ENCODE measurements around the gene NDUFS1. TPM values are rescaled to one million over a fixed set of nuclear protein-coding genes. Genes with fewer than 3 reads are reported as not detected.
"Not testable (repeated sequence)": the region's sequence is repeated elsewhere in the genome, so short reads cannot be mapped to it uniquely, and the experiment has no call there.

The NDUFS1 gene
- total RNA-seq, 2 experiments from 2014 or later = 73.4 to 116 TPM

GRCh38 chr2:206168230-206168629 is 9.0 kb upstream of the NDUFS1 start:
- H3K9me2 ChIP-seq (ENCODE audit: insufficient read depth, low read length); intact Hi-C loops (cut with micrococcal nuclease; ENCODE audit: unreplicated experiment); CTCF ChIA-PET (ENCODE audit: unreplicated experiment); H2AFZ ChIP-seq (ENCODE audit: low read length); H4K20me1 ChIP-seq (ENCODE audit: insufficient read depth, low read length); H3K4me3 ChIP-seq (ENCODE audit: low read depth, low read length, poor library complexity, severe bottlenecking); DNase-seq (ENCODE audit: low spot score); POLR2A ChIA-PET; H3K4me2 ChIP-seq (ENCODE audit: low read length); H3K27ac ChIP-seq (ENCODE audit: low read depth, low read length, poor library complexity, severe bottlenecking); H3K9me3 ChIP-seq (ENCODE audit: low read length); H3K79me2 ChIP-seq (ENCODE audit: insufficient read depth, low read depth, low read length); H3K4me1 ChIP-seq (ENCODE audit: insufficient read depth, low read length, poor library complexity, severe bottlenecking); BruUV-seq (replicated peaks): not testable (repeated sequence)
- H3K36me3 ChIP-seq (ENCODE audit: insufficient read depth, low read length) = peaks cover 35% of the 10 kb centered on the region

- peak; percentile 27 for DNase-seq (ENCODE audit: low spot score)
- Histone ChIP-seq H3K9me3 (ENCODE audit: low read length) (no peaks in the 10 kb centered on the region), H3K4me1 (ENCODE audit: insufficient read depth, low read length, poor library complexity, severe bottlenecking) (peaks cover 30% of the 10 kb centered on the region), H3K27ac (ENCODE audit: low read depth, low read length, poor library complexity, severe bottlenecking) (no peak overlapping the region), H3K79me2 (ENCODE audit: insufficient read depth, low read depth, low read length) (peaks cover 42% of the 10 kb centered on the region), H2AFZ (ENCODE audit: low read length) (no peak overlapping the region), H3K4me3 (ENCODE audit: low read depth, low read length, poor library complexity, severe bottlenecking) (no peak overlapping the region), H3K4me2 (ENCODE audit: low read length) (no peak overlapping the region), H3K36me3 (ENCODE audit: insufficient read depth, low read length) (peaks cover 67% of the 10 kb centered on the region), H4K20me1 (ENCODE audit: insufficient read depth, low read length) (peaks cover 12% of the 10 kb centered on the region; the same call in 1 of the 2 replicates), H3K9me2 (ENCODE audit: insufficient read depth, low read length) (no peaks in the 10 kb centered on the region)
- ChIA-PET POLR2A (interaction anchor here (1.6 kb wide), 1 partner anchor 95 kb away, joined by 4 read pairs; no protein-coding TSS in a partner anchor), CTCF (ENCODE audit: unreplicated experiment) (no interaction called here)
- intact Hi-C loops (cut with micrococcal nuclease; ENCODE audit: unreplicated experiment) = loop anchor here (1.0 kb wide), 1 partner anchor 96 kb away; no protein-coding TSS in a partner anchor
- TF ChIP-seq CTCF (conservative IDR thresholded peaks at IDR 0.05; ENCODE audit: low read length) = peak; percentile 92
- TF ChIP-seq EZH2phosphoT487 (IDR thresholded peaks at IDR 0.05; ENCODE audit: borderline replicate concordance, low read depth, low read length) = no peak
- no TSS peak for BruUV-seq (replicated peaks)
Measured at GRCh38 chr2:206164261-206164862, 5.1 kb upstream of the NDUFS1 start.

GRCh38 chr2:206163251-206163880 is 4.1 kb upstream of the NDUFS1 start:
- peaks cover 30% of the 10 kb centered on the region for H3K4me1 ChIP-seq (ENCODE audit: insufficient read depth, low read length, poor library complexity, severe bottlenecking)
- intact Hi-C loops (cut with micrococcal nuclease; ENCODE audit: unreplicated experiment) = no loop called here
- no peaks in the 10 kb centered on the region for H3K9me3 ChIP-seq (ENCODE audit: low read length)
- no TSS peak for BruUV-seq (replicated peaks)
- no peak overlapping the region for H3K4me3 ChIP-seq (ENCODE audit: low read depth, low read length, poor library complexity, severe bottlenecking)
- TF ChIP-seq CTCF (conservative IDR thresholded peaks at IDR 0.05; ENCODE audit: low read length) = no peak
- no peak for TF ChIP-seq EZH2phosphoT487 (IDR thresholded peaks at IDR 0.05; ENCODE audit: borderline replicate concordance, low read depth, low read length)
- no peak overlapping the region for H2AFZ ChIP-seq (ENCODE audit: low read length)
- H4K20me1 ChIP-seq (ENCODE audit: insufficient read depth, low read length) = peaks cover 12% of the 10 kb centered on the region; the same call in 1 of the 2 replicates
- no peaks in the 10 kb centered on the region for H3K9me2 ChIP-seq (ENCODE audit: insufficient read depth, low read length)
- peak overlapping the region; percentile 27 for H3K4me2 ChIP-seq (ENCODE audit: low read length)
- no peak overlapping the region for H3K27ac ChIP-seq (ENCODE audit: low read depth, low read length, poor library complexity, severe bottlenecking)
- peaks cover 52% of the 10 kb centered on the region for H3K79me2 ChIP-seq (ENCODE audit: insufficient read depth, low read depth, low read length)
- ChIA-PET CTCF (ENCODE audit: unreplicated experiment) (no interaction called here), POLR2A (interaction anchor here (1.6 kb wide), 1 partner anchor 96 kb away, joined by 4 read pairs; no protein-coding TSS in a partner anchor)
- peaks cover 67% of the 10 kb centered on the region for H3K36me3 ChIP-seq (ENCODE audit: insufficient read depth, low read length)
- DNase-seq (ENCODE audit: low spot score) = no peak

- BruUV-seq (replicated peaks) = not testable (repeated sequence)
Measured at GRCh38 chr2:206162401-206162800, 3.2 kb upstream of the NDUFS1 start.

More at GRCh38 chr2:206162401-206162800, 3.2 kb upstream of the NDUFS1 start:
- POLR2A ChIA-PET = interaction anchor here (0.7 to 1.5 kb wide), 5 partner anchors 93 to 118 kb away, joined by 3 to 4 read pairs (median 4); no protein-coding TSS in a partner anchor
- DNase-seq (ENCODE audit: low spot score); H2AFZ ChIP-seq (ENCODE audit: low read length); CTCF ChIA-PET (ENCODE audit: unreplicated experiment); intact Hi-C loops (cut with micrococcal nuclease; ENCODE audit: unreplicated experiment); H3K9me3 ChIP-seq (ENCODE audit: low read length); H3K9me2 ChIP-seq (ENCODE audit: insufficient read depth, low read length): not testable (repeated sequence)
- H3K4me1 ChIP-seq (ENCODE audit: insufficient read depth, low read length, poor library complexity, severe bottlenecking) = peaks cover 37% of the 10 kb centered on the region
- H4K20me1 ChIP-seq (ENCODE audit: insufficient read depth, low read length) = peaks cover 12% of the 10 kb centered on the region; the same call in 1 of the 2 replicates
- H3K4me3 ChIP-seq (ENCODE audit: low read depth, low read length, poor library complexity, severe bottlenecking) = peak overlapping the region; percentile 96
- H3K79me2 ChIP-seq (ENCODE audit: insufficient read depth, low read depth, low read length) = peaks cover 61% of the 10 kb centered on the region
- peak overlapping the region; percentile 16 for H3K27ac ChIP-seq (ENCODE audit: low read depth, low read length, poor library complexity, severe bottlenecking)
- H3K36me3 ChIP-seq (ENCODE audit: insufficient read depth, low read length) = peaks cover 66% of the 10 kb centered on the region
- H3K4me2 ChIP-seq (ENCODE audit: low read length) = peak overlapping the region; percentile 99
